Measurements from ENCODE around the gene POLRMT. TPM values are rescaled to one million over a fixed set of nuclear protein-coding genes. Genes with fewer than 3 reads are reported as not detected.

Gene POLRMT
- total RNA-seq, 1 donor from 2014 or later, result 36.0 TPM

- no peak for TF ChIP-seq CTCF (IDR thresholded peaks at IDR 0.05)
- Histone ChIP-seq H3K36me3 (no peaks in the 10 kb centered on the region), H3K4me1 (no peaks in the 10 kb centered on the region), H3K27ac (no peak overlapping the region), H3K9me3 (no peaks in the 10 kb centered on the region), H3K4me3 (no peak overlapping the region), H3K27me3 (peaks cover 28% of the 10 kb centered on the region)
- no peak for ATAC-seq
- intact Hi-C loops (cut with DNase I), result no loop called here
- no peak for DNase-seq
Observed at GRCh38 chr19:595326-596262, 37.7 kb downstream of the POLRMT start.

GRCh38 chr19:594265-594870 is 39.0 kb downstream of the POLRMT start:
- ATAC-seq (no peak), DNase-seq (no peak)
- Histone ChIP-seq H3K27ac (no peak overlapping the region), H3K9me3 (no peaks in the 10 kb centered on the region), H3K36me3 (no peaks in the 10 kb centered on the region), H3K4me3 (no peak overlapping the region), H3K27me3 (peaks cover 32% of the 10 kb centered on the region), H3K4me1 (no peaks in the 10 kb centered on the region)
- no peak for TF ChIP-seq CTCF (IDR thresholded peaks at IDR 0.05)
- intact Hi-C loops (cut with DNase I), result no loop called here

GRCh38 chr19:593505-593904 is 39.8 kb downstream of the POLRMT start:
- Histone ChIP-seq H3K27me3 (peaks cover 41% of the 10 kb centered on the region), H3K4me1 (peaks cover 1% of the 10 kb centered on the region), H3K4me3 (no peak overlapping the region), H3K27ac (no peak overlapping the region), H3K36me3 (no peaks in the 10 kb centered on the region), H3K9me3 (no peaks in the 10 kb centered on the region)
- no peak for TF ChIP-seq CTCF (IDR thresholded peaks at IDR 0.05)
- no peak for ATAC-seq
- intact Hi-C loops (cut with DNase I), result no loop called here
- no peak for DNase-seq

GRCh38 chr19:593055-593454 is 40.3 kb downstream of the POLRMT start:
- H3K27me3 ChIP-seq, result peaks cover 45% of the 10 kb centered on the region
- H3K9me3 ChIP-seq, result no peaks in the 10 kb centered on the region
- peaks cover 6% of the 10 kb centered on the region for H3K4me1 ChIP-seq
- no peaks in the 10 kb centered on the region for H3K36me3 ChIP-seq
- no peak for TF ChIP-seq CTCF (IDR thresholded peaks at IDR 0.05)
- no peak overlapping the region for H3K27ac ChIP-seq
- no peak overlapping the region for H3K4me3 ChIP-seq
- ATAC-seq (no peak), DNase-seq (no peak)
- intact Hi-C loops (cut with DNase I), result no loop called here

- Histone ChIP-seq H3K27ac (no peak overlapping the region), H3K4me1 (peaks cover 8% of the 10 kb centered on the region), H3K4me3 (no peak overlapping the region), H3K36me3 (no peaks in the 10 kb centered on the region), H3K27me3 (peaks cover 51% of the 10 kb centered on the region), H3K9me3 (no peaks in the 10 kb centered on the region)
- no peak for TF ChIP-seq CTCF (IDR thresholded peaks at IDR 0.05)
- DNase-seq (no peak), ATAC-seq (no peak)
- intact Hi-C loops (cut with DNase I), result no loop called here
Observed at GRCh38 chr19:592101-592500, 41.2 kb downstream of the POLRMT start.

Measured in upper lobe of right lung (tissue), 1 donor.